HepG2 (cell line): Measurements from ENCODE around the gene MYO1C. TPM values are rescaled to one million over a fixed set of nuclear protein-coding genes. Genes with fewer than 3 reads are reported as not detected.

ENCODE experiments used
- ATAC-seq: fragments of 200-7000 bp; cut with Tn5 transposase; 3 replicates; pipeline ENCODE4 v1.9.1; 2020; ENCODE audit warnings: mild to moderate bottlenecking, moderate library complexity
- BruUV-seq: library from RNA; stranded (reverse); fragments of 400-500 nt; replicated peaks from 2 replicates; lab custom pipeline; 2021; lab: Mats Ljungman, UMichigan
- CTCF ChIA-PET: fragments of 300-600 bp; formaldehyde crosslinking; extraction: SDS; loops from one replicate; lab custom pipeline; 2021; ENCODE audit warnings: low total read pairs, inconsistent platforms, low intra/inter-chr PET ratio; lab: Yijun Ruan, JAX
- POLR2A ChIA-PET: fragments of 350-600 bp; sonication (Branson Sonifier 250); formaldehyde crosslinking; loops from one replicate; lab custom pipeline; 2020; ENCODE audit warnings: antibody characterized with exemption, inconsistent platforms; lab: Yijun Ruan, JAX
- DNase-seq: peaks from one replicate; pipeline ENCODE4 v3.0.0-alpha.2; 2015; ENCODE audit warnings: low spot score
- FAIRE-seq: peaks from 3 replicates; lab custom pipeline; 2011; peaks lifted over from hg19 to GRCh38; lab: Jason Lieb, UNC
- H2AFZ ChIP-seq: one replicate; pipeline ENCODE4 v1.6.1; 2011; ENCODE audit warnings: low read length, inconsistent platforms
- H3K27ac ChIP-seq: fragments of 300-600 bp; 3 replicates; pipeline ENCODE4 v1.8.0; 2011; ENCODE audit warnings: mixed run types, mild to moderate bottlenecking, mixed read lengths, low read length, inconsistent platforms; ENCODE audit not compliant: insufficient read depth; ENCODE audit errors: extremely low read length
- H3K27me3 ChIP-seq, 2 experiments: fragments of 200-600 bp in 1 of 2; 2 replicates in 1 of 2; 3 replicates in 1 of 2; pipeline versions ENCODE4 v1.6.0 to v1.8.0; 2011; ENCODE audit warnings: low read length in 2 of 2, mild to moderate bottlenecking in 2 of 2, moderate library complexity in 2 of 2, inconsistent platforms in 1 of 2; ENCODE audit not compliant: insufficient read depth in 2 of 2, control insufficient read depth in 1 of 2
- H3K36me3 ChIP-seq, 2 experiments: fragments of 200-600 bp in 1 of 2; replicated peaks in 1 of 2; 2 replicates in 1 of 2; 3 replicates in 1 of 2; pipeline versions ENCODE4 v1.5.1 to v1.8.0; 2011; ENCODE audit warnings: low read length in 2 of 2, inconsistent platforms in 1 of 2; ENCODE audit not compliant: insufficient read depth in 2 of 2, control insufficient read depth in 1 of 2
- H3K4me1 ChIP-seq: 2 replicates; pipeline ENCODE4 v1.5.1; 2012; ENCODE audit warnings: low read length, inconsistent platforms; ENCODE audit not compliant: insufficient read depth
- H3K4me2 ChIP-seq: 2 replicates; pipeline ENCODE4 v1.6.0; 2011; ENCODE audit warnings: low read depth, low read length, inconsistent platforms
- H3K4me3 ChIP-seq, 3 experiments: fragments of 200-600 bp in 1 of 3; sonication (generic), shearing (Covaris generic) in 1 of 3; replicated peaks in 1 of 3; 2 replicates each; pipeline ENCODE4 v1.5.1; 2011 to 2016; ENCODE audit warnings: low read length in 3 of 3, inconsistent platforms in 2 of 3, low read depth in 2 of 3, mild to moderate bottlenecking in 2 of 3, control low read depth in 1 of 3, mixed read lengths in 1 of 3; ENCODE audit not compliant: insufficient read depth in 1 of 3
- H3K79me2 ChIP-seq: one replicate; pipeline ENCODE4 v1.6.1; 2011; ENCODE audit warnings: low read length, inconsistent platforms; ENCODE audit not compliant: insufficient read depth
- H3K9ac ChIP-seq: 2 replicates; pipeline ENCODE4 v1.6.0; 2011; ENCODE audit warnings: mild to moderate bottlenecking, low read depth, low read length, inconsistent platforms; ENCODE audit not compliant: insufficient read depth
- H3K9me3 ChIP-seq: 2 replicates; pipeline ENCODE4 v1.5.1; 2012; ENCODE audit warnings: mild to moderate bottlenecking, low read length
- H4K20me1 ChIP-seq: 2 replicates; pipeline ENCODE4 v1.6.0; 2011; ENCODE audit warnings: inconsistent platforms, mild to moderate bottlenecking, low read length, moderate library complexity; ENCODE audit not compliant: insufficient read depth
- KIAA2018 ChIP-seq: sonication (generic); formaldehyde crosslinking; IDR thresholded peaks from 2 replicates; pipeline ENCODE4 v1.5.0; 2020; ENCODE audit warnings: mild to moderate bottlenecking, missing genetic modification reagents, borderline replicate concordance
- NONO ChIP-seq, 2 experiments: fragments of 450-650 bp in 1 of 2; sonication (generic) in 1 of 2; formaldehyde crosslinking in 1 of 2; IDR thresholded peaks in 1 of 2; conservative IDR thresholded peaks in 1 of 2; 2 replicates each; pipeline versions ENCODE4 v1.6.1 to v1.8.0; 2017 to 2022; ENCODE audit warnings: mild to moderate bottlenecking in 1 of 2, missing genetic modification reagents in 1 of 2, moderate library complexity in 1 of 2
- ONECUT2 ChIP-seq: sonication (generic); formaldehyde crosslinking; IDR thresholded peaks from 2 replicates; pipeline ENCODE4 v1.4.0; 2020; ENCODE audit warnings: missing genetic modification reagents
- ZFP36L2 ChIP-seq: sonication (generic); formaldehyde crosslinking; IDR thresholded peaks from 2 replicates; pipeline ENCODE4 v1.4.0; 2020; ENCODE audit warnings: missing genetic modification reagents
- ZFP62 ChIP-seq: sonication (generic); formaldehyde crosslinking; IDR thresholded peaks from 2 replicates; pipeline ENCODE4 v1.4.0; 2020; ENCODE audit warnings: missing genetic modification reagents
- ZNF121 ChIP-seq: sonication (generic); formaldehyde crosslinking; IDR thresholded peaks from 2 replicates; pipeline ENCODE4 v1.5.0; 2020; ENCODE audit warnings: mild to moderate bottlenecking, missing genetic modification reagents
- ZNF513 ChIP-seq: sonication (generic); formaldehyde crosslinking; conservative IDR thresholded peaks from 2 replicates; pipeline ENCODE4 v1.5.0; 2020; ENCODE audit warnings: missing genetic modification reagents
- WGBS: methylation state at CpG from one replicate; pipeline ENCODE4 v1.1.6; 2017; ENCODE audit warnings: low lambda C conversion rate; 5-methylcytosine and 5-hydroxymethylcytosine counted together
- in situ Hi-C: cut with HindIII; loops from 2 replicates; pipeline ENCODE4 v1.10.0; 2017; ENCODE audit warnings: low pct_unique_long_range_greater_than_20kb; ENCODE audit not compliant: extremely low pct_ligation_motif_present
- intact Hi-C: fragments of 100-400 bp; cut with micrococcal nuclease; formaldehyde crosslinking; loops from one replicate; pipeline ENCODE4 v1.10.0; 2022; ENCODE audit not compliant: unreplicated experiment
- polyA plus RNA-seq, 8 experiments: library from polyadenylated mRNA; depleted of rRNA in 3 of 8; stranded (reverse) in 7 of 8; unstranded in 1 of 8; fragments of >200 nt; fragmentation: Illumina TruSeq in 4 of 8; extraction: Trizol in 4 of 8; gene quantifications; 2 replicates each; pipeline versions ENCODE4 v1.2.1 to v1.2.3, GENCODE V29; 2011 to 2016; ENCODE audit warnings: low read depth in 4 of 8, missing spikeins in 1 of 8, mixed read lengths in 1 of 8; ENCODE audit not compliant: insufficient read depth in 1 of 8
- total RNA-seq, 5 experiments: library from RNA; depleted of rRNA; stranded (reverse); fragments of >200 nt; fragmentation: Illumina TruSeq; extraction: Trizol; gene quantifications; 2 replicates each; pipeline ENCODE4 v1.2.3, GENCODE V29; 2016; ENCODE audit warnings: low read depth in 1 of 5

MYO1C gene
- total and polyA plus RNA-seq, 2 of the 13 experiments (the other 11 are each of a cell fraction or from before 2014, with no cell fraction given) = 22.7 to 40.8 TPM

GRCh38 chr17:1498233-1498632, 5.7 kb upstream of the MYO1C start:
- H3K36me3 ChIP-seq = no peaks in the 10 kb centered on the region
- no peaks in the 10 kb centered on the region; the same call in 1 of the 2 replicates for H3K4me1 ChIP-seq
- no peaks in the 10 kb centered on the region for H4K20me1 ChIP-seq
- no peak overlapping the region for H3K9ac ChIP-seq
- intact Hi-C loops = no loop called here
- 85% methylated on average over 2 of the region's 2 CpGs for WGBS
- FAIRE-seq = no peak
- CTCF ChIA-PET = no interaction called here
- H3K9me3 ChIP-seq = no peaks in the 10 kb centered on the region
- POLR2A ChIA-PET = no interaction called here
- no peak overlapping the region for H2AFZ ChIP-seq
- in situ Hi-C loops = no loop called here
- DNase-seq = no peak
- BruUV-seq = no TSS peak
- no peak overlapping the region for H3K27ac ChIP-seq
- no peak overlapping the region for H3K4me2 ChIP-seq
- H3K27me3 ChIP-seq = no peaks in the 10 kb centered on the region; a peak in 1 of 5 replicates
- H3K79me2 ChIP-seq = no peaks in the 10 kb centered on the region
- H3K4me3 ChIP-seq = no peak overlapping the region
- no peak for ATAC-seq
- TF ChIP-seq ZFP36L2 (no peak), NONO (IDR thresholded peaks at IDR 0.05) (no peak), NONO (CRISPR knock-in tag; conservative IDR thresholded peaks at IDR 0.05) (no peak), ONECUT2 (CRISPR knock-in tag) (no peak)

- H3K4me3 ChIP-seq = no peak overlapping the region
- no peak overlapping the region for H2AFZ ChIP-seq
- no peaks in the 10 kb centered on the region for H4K20me1 ChIP-seq
- no peak for ATAC-seq
- WGBS = 88% methylated on average over 15 of the region's 15 CpGs
- no peak overlapping the region for H3K9ac ChIP-seq
- peaks cover 4% of the 10 kb centered on the region for H3K4me1 ChIP-seq
- no peak overlapping the region for H3K4me2 ChIP-seq
- CTCF ChIA-PET = no interaction called here
- no peaks in the 10 kb centered on the region for H3K36me3 ChIP-seq
- H3K27me3 ChIP-seq = no peaks in the 10 kb centered on the region; a peak in 1 of 5 replicates
- no peak for DNase-seq
- POLR2A ChIA-PET = no interaction called here
- no TSS peak for BruUV-seq
- intact Hi-C loops = no loop called here
- no peak for FAIRE-seq
- H3K27ac ChIP-seq = no peak overlapping the region
- H3K9me3 ChIP-seq = no peaks in the 10 kb centered on the region
- in situ Hi-C loops = no loop called here
- no peaks in the 10 kb centered on the region for H3K79me2 ChIP-seq
- TF ChIP-seq ZFP62 (CRISPR knock-in tag) (no peak), ZNF121 (CRISPR knock-in tag) (no peak), KIAA2018 (CRISPR knock-in tag) (no peak), ZNF513 (CRISPR knock-in tag) (no peak)
Observed at GRCh38 chr17:1497831-1498230, 5.3 kb upstream of the MYO1C start.
